Endothelial cell of umbilical vein (primary cell): ENCODE measurements around the gene GUCY1A1. TPM values are rescaled to one million over a fixed set of nuclear protein-coding genes. Genes with fewer than 3 reads are reported as not detected.

Experiments
- BruUV-seq: library from RNA; stranded (reverse); fragments of 400-500 nt; replicated peaks from 2 replicates; lab custom pipeline; 2021; lab: Mats Ljungman, UMichigan
- CTCF ChIA-PET: fragments of 300-600, 350-600 bp; sonication (Branson Sonifier 250); formaldehyde crosslinking; loops from one replicate; lab custom pipeline; 2021; ENCODE audit warnings: antibody characterized with exemption, inconsistent platforms; lab: Charles Lee
- POLR2A ChIA-PET: fragments of 300-600, 350-600 bp; sonication (Branson Sonifier 250); formaldehyde crosslinking; loops from one replicate; lab custom pipeline; 2021; ENCODE audit warnings: antibody characterized with exemption, inconsistent platforms; lab: Charles Lee
- DNase-seq: peaks from one replicate; pipeline ENCODE4 v3.0.0-alpha.2; 2011; ENCODE audit warnings: low read depth, low spot score
- FAIRE-seq: peaks from 2 replicates; lab custom pipeline; 2011; peaks lifted over from hg19 to GRCh38; lab: Jason Lieb, UNC
- H2AFZ ChIP-seq: 2 replicates; pipeline ENCODE4 v1.6.0; 2012; ENCODE audit warnings: low read depth, low read length, control low read depth, inconsistent platforms
- H3K27ac ChIP-seq: 2 replicates; pipeline ENCODE4 v1.5.1; 2011; ENCODE audit warnings: low read depth, mild to moderate bottlenecking, control low read depth, low read length, moderate library complexity; ENCODE audit not compliant: insufficient read depth
- H3K27me3 ChIP-seq, 2 experiments: 2 replicates each; pipeline versions ENCODE4 v1.6.0 to v1.6.1; 2011; ENCODE audit warnings: low read length in 2 of 2, mixed read lengths in 1 of 2; ENCODE audit not compliant: control insufficient read depth in 2 of 2, insufficient read depth in 2 of 2
- H3K36me3 ChIP-seq, 2 experiments: 2 replicates in 1 of 2; 3 replicates in 1 of 2; pipeline ENCODE4 v1.5.1; 2011; ENCODE audit warnings: low read length in 2 of 2, mild to moderate bottlenecking in 1 of 2, moderate library complexity in 1 of 2; ENCODE audit not compliant: control insufficient read depth in 2 of 2, insufficient read depth in 2 of 2; ENCODE audit errors: extremely low read depth in 1 of 2
- H3K4me1 ChIP-seq: 3 replicates; pipeline ENCODE4 v1.5.1; 2011; ENCODE audit warnings: mild to moderate bottlenecking, low read length; ENCODE audit not compliant: control insufficient read depth, insufficient read depth; ENCODE audit errors: extremely low read depth
- H3K4me2 ChIP-seq: 2 replicates; pipeline ENCODE4 v1.6.1; 2011; ENCODE audit warnings: low read length, control low read depth, mixed read lengths; ENCODE audit not compliant: insufficient read depth
- H3K4me3 ChIP-seq, 3 experiments: fragments of 200-600 bp in 1 of 3; sonication (generic), shearing (Covaris generic) in 1 of 3; replicated peaks in 1 of 3; 2 replicates each; pipeline ENCODE4 v1.5.1; 2011 to 2016; ENCODE audit warnings: control low read depth in 3 of 3, low read length in 3 of 3, mild to moderate bottlenecking in 2 of 3, inconsistent platforms in 1 of 3, low read depth in 1 of 3, moderate library complexity in 1 of 3; ENCODE audit not compliant: insufficient read depth in 1 of 3
- H3K79me2 ChIP-seq: 2 replicates; pipeline ENCODE4 v1.6.0; 2012; ENCODE audit warnings: low read length, inconsistent platforms; ENCODE audit not compliant: control insufficient read depth, insufficient read depth
- H3K9ac ChIP-seq: replicated peaks from 2 replicates; pipeline ENCODE3; 2011; ENCODE audit warnings: low read length, control low read depth; ENCODE audit not compliant: insufficient read depth; ENCODE audit errors: extremely low read depth
- H3K9me1 ChIP-seq: replicated peaks from 3 replicates; pipeline ENCODE4 v1.6.0; 2011; ENCODE audit warnings: mild to moderate bottlenecking, low read length; ENCODE audit not compliant: control insufficient read depth, insufficient read depth; ENCODE audit errors: extremely low read depth
- H3K9me3 ChIP-seq: replicated peaks from 2 replicates; pipeline ENCODE4 v1.5.1; 2012; ENCODE audit warnings: low read length, inconsistent platforms; ENCODE audit not compliant: control insufficient read depth, insufficient read depth
- H4K20me1 ChIP-seq: replicated peaks from 2 replicates; pipeline ENCODE3; 2011; ENCODE audit warnings: mild to moderate bottlenecking, low read length; ENCODE audit not compliant: control insufficient read depth, insufficient read depth; ENCODE audit errors: extremely low read depth
- EZH2 ChIP-seq: IDR thresholded peaks from 2 replicates; pipeline ENCODE4 v1.6.1; 2012; ENCODE audit warnings: borderline replicate concordance, low read depth, mild to moderate bottlenecking, moderate library complexity, low read length, inconsistent platforms; ENCODE audit not compliant: severe bottlenecking
- FOS ChIP-seq: IDR thresholded peaks from 2 replicates; pipeline ENCODE4 v1.6.1; 2011; ENCODE audit warnings: mild to moderate bottlenecking, low read length, moderate library complexity, borderline replicate concordance; ENCODE audit not compliant: insufficient read depth
- GATA2 ChIP-seq: IDR thresholded peaks from 2 replicates; pipeline ENCODE4 v1.7.0; 2011; ENCODE audit warnings: low read depth, mild to moderate bottlenecking, moderate library complexity, mixed read lengths, low read length; ENCODE audit not compliant: insufficient read length, insufficient read depth
- JUN ChIP-seq: IDR thresholded peaks from 2 replicates; pipeline ENCODE4 v1.6.1; 2011; ENCODE audit warnings: borderline replicate concordance, low read depth; ENCODE audit not compliant: insufficient read length, insufficient read depth
- MYC ChIP-seq: IDR thresholded peaks from one replicate; pipeline ENCODE4 v1.6.1; 2011; ENCODE audit warnings: mild to moderate bottlenecking, low read depth, low read length
- POLR2A ChIP-seq: IDR thresholded peaks from 2 replicates; pipeline ENCODE4 v1.6.1; 2012; ENCODE audit warnings: low read depth, mild to moderate bottlenecking, control low read depth, low read length
- POLR2AphosphoS5 ChIP-seq: IDR thresholded peaks from 2 replicates; pipeline ENCODE4 v1.6.1; 2012; ENCODE audit warnings: low read depth, mild to moderate bottlenecking, control low read depth, low read length, moderate library complexity; ENCODE audit not compliant: insufficient read depth
- dilution Hi-C: fragments of 300-500 bp; cut with MboI; formaldehyde crosslinking; loops from one replicate; pipeline ENCODE4 v1.15.0; 2019; ENCODE audit warnings: low sequenced_read_pairs; ENCODE audit not compliant: extremely low pct_ligation_motif_present
- intact Hi-C: fragments of 100-400 bp; cut with micrococcal nuclease; formaldehyde crosslinking; loops from one replicate; pipeline ENCODE4 v1.10.0; 2022
- polyA plus RNA-seq, 4 experiments: library from polyadenylated mRNA; depleted of rRNA in 3 of 4; stranded (reverse) in 3 of 4; unstranded in 1 of 4; fragments of >200 nt; gene quantifications; 2 replicates each; pipeline versions ENCODE4 v1.2.1 to v1.2.3, GENCODE V29; 2011 to 2012; ENCODE audit warnings: missing spikeins in 1 of 4
- total RNA-seq: library from RNA; stranded (reverse); gene quantifications from 2 replicates; pipeline ENCODE4 v1.2.3, GENCODE V29; 2021
- TF ChIP-seq, protein P1 (sequence below), 2 donors: IDR thresholded peaks; 1 replicate in 1 of 2; 2 replicates in 1 of 2; pipeline ENCODE4 v1.5.1; 2011; ENCODE audit warnings: low read length in 2 of 2, mild to moderate bottlenecking in 2 of 2, moderate library complexity in 2 of 2, control low read depth in 1 of 2, inconsistent platforms in 1 of 2, low read depth in 1 of 2; ENCODE audit not compliant: insufficient read depth in 1 of 2; ENCODE audit errors: extremely low read depth in 1 of 2
- TF ChIP-seq, protein P2 (sequence below): IDR thresholded peaks from 2 replicates; pipeline ENCODE4 v1.6.1; 2011; ENCODE audit not compliant: insufficient read depth, insufficient read length

Gene GUCY1A1
- total and polyA plus RNA-seq, 2 donors (not counting 3 experiments of a cell fraction or from before 2014, with no cell fraction given) = 1.3 to 4.4 TPM

DNA sequence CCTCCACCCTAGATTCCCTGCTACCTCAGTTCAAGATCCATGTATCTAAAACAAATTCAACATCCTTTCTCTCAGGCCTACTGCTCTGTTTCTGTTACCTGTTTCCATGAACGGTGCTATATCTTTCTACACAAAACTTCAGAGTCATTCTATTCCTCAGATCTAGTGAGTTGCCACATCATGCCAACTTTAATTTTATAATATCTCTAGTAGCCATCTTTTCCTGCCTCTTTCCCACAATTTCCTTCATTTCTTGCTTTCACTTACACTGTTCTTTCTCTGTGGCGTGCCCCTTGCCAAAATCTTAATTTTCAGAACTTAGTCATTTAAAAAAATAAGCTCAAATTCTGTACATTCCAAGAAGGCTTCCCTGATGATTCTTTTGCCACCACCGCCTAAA, 15.2 kb downstream of the GUCY1A1 start:
- Histone ChIP-seq H3K27ac (no peak overlapping the region), H2AFZ (peak overlapping the region; percentile 6), H3K9me1 (no peaks in the 10 kb centered on the region), H3K27me3 (no peaks in the 10 kb centered on the region), H3K4me2 (no peak overlapping the region), H3K36me3 (no peaks in the 10 kb centered on the region), H3K4me1 (no peaks in the 10 kb centered on the region), H3K9me3 (no peaks in the 10 kb centered on the region), H3K9ac (no peak overlapping the region), H3K79me2 (no peaks in the 10 kb centered on the region), H4K20me1 (no peaks in the 10 kb centered on the region), H3K4me3 (no peak overlapping the region)
- no peak for TF ChIP-seq MYC
- no peak for TF ChIP-seq POLR2A
- TF ChIP-seq POLR2AphosphoS5 = no peak
- TF ChIP-seq, protein P1, sequence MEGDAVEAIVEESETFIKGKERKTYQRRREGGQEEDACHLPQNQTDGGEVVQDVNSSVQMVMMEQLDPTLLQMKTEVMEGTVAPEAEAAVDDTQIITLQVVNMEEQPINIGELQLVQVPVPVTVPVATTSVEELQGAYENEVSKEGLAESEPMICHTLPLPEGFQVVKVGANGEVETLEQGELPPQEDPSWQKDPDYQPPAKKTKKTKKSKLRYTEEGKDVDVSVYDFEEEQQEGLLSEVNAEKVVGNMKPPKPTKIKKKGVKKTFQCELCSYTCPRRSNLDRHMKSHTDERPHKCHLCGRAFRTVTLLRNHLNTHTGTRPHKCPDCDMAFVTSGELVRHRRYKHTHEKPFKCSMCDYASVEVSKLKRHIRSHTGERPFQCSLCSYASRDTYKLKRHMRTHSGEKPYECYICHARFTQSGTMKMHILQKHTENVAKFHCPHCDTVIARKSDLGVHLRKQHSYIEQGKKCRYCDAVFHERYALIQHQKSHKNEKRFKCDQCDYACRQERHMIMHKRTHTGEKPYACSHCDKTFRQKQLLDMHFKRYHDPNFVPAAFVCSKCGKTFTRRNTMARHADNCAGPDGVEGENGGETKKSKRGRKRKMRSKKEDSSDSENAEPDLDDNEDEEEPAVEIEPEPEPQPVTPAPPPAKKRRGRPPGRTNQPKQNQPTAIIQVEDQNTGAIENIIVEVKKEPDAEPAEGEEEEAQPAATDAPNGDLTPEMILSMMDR (IDR thresholded peaks at IDR 0.05; ENCODE audit: extremely low read depth in 1 of 2, insufficient read depth in 1 of 2, low read depth in 1 of 2, low read length in 2 of 2) = no peak
- TF ChIP-seq GATA2 = no peak
- TF ChIP-seq, protein P2, sequence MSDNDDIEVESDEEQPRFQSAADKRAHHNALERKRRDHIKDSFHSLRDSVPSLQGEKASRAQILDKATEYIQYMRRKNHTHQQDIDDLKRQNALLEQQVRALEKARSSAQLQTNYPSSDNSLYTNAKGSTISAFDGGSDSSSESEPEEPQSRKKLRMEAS = no peak
- no peak for TF ChIP-seq EZH2
- TF ChIP-seq FOS = no peak
- TF ChIP-seq JUN = no peak
- FAIRE-seq (no peak), DNase-seq (peak; percentile 19)
- dilution Hi-C loops (no loop called here), intact Hi-C loops (no loop called here)
- POLR2A ChIA-PET = no interaction called here
- CTCF ChIA-PET = interaction anchor here (1.5 kb wide), 2 partner anchors 33 to 153 kb away, joined by 4 to 6 read pairs; no protein-coding TSS in a partner anchor
- BruUV-seq = no TSS peak
